Activated CD8-positive, alpha-beta memory T cell treated with anti-CD3 and anti-CD28 coated beads for 36 hours (primary cell): ENCODE results near the gene BTNL2. TPM values are rescaled to one million over a fixed set of nuclear protein-coding genes. Genes with fewer than 3 reads are reported as not detected.
"Not testable (repeated sequence)": the region's sequence is repeated elsewhere in the genome, so short reads cannot be mapped to it uniquely, and the experiment has no call there.

ENCODE experiments used
- CTCF ChIA-PET: fragments of 350-600 bp; sonication (Branson Sonifier 250); formaldehyde crosslinking; loops from one replicate; lab custom pipeline; 2021; ENCODE audit warnings: antibody characterized with exemption; lab: Charles Lee
- POLR2A ChIA-PET: fragments of 350-600 bp; sonication (Branson Sonifier 250); formaldehyde crosslinking; loops from one replicate; lab custom pipeline; 2021; ENCODE audit warnings: antibody characterized with exemption; lab: Charles Lee
- total RNA-seq, 2 experiments: library from RNA; stranded (reverse); gene quantifications; one replicate each; pipeline ENCODE4 v1.2.3, GENCODE V29; 2021

The BTNL2 gene, protein sequence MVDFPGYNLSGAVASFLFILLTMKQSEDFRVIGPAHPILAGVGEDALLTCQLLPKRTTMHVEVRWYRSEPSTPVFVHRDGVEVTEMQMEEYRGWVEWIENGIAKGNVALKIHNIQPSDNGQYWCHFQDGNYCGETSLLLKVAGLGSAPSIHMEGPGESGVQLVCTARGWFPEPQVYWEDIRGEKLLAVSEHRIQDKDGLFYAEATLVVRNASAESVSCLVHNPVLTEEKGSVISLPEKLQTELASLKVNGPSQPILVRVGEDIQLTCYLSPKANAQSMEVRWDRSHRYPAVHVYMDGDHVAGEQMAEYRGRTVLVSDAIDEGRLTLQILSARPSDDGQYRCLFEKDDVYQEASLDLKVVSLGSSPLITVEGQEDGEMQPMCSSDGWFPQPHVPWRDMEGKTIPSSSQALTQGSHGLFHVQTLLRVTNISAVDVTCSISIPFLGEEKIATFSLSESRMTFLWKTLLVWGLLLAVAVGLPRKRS
- not detected for total RNA-seq

GRCh38 chr6:32406857-32407256, at the start of gene BTNL2:
Gene BTNL2, minus strand, starts transcription at chr6:32407181. Its CDS starts 58 bp downstream, at chr6:32407123.
- POLR2A ChIA-PET = no interaction called here
- CTCF ChIA-PET = interaction anchor here (1.3 kb wide), 1 partner anchor 286 kb away, joined by 3 read pairs; no protein-coding TSS in a partner anchor

DNA sequence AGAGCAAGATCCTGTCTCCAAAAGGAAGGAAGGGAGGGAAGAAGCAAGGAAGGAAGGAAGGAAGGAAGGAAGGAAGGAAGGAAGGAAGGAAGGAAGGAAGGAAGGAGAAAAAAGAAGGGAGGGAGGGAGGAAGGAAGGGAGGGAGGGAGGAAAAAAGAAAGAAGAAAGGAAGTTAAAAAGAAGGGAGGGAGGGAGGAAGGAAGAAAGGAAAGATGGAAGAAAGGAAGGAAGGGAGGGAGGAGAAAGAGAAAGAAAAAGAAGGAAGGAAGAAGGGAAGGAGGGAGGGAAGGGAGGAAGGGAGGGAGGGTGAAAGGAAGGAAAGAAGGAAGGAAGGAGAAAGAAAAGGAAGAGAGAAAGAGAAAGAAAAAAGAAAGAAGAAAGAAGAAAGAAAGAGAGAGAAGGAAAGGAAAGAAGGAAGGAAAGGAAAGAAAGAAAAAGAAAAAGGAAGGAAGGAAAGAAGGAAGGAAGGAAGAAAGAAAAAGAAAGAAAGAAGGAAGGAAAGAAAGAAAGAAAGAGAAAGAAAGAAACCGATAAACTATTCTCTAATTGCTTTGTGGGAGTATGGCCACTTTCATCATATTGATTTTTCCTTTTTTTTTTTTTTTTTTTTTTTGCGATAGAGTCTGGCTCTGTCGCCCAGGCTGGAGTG, 42.2 kb upstream of the BTNL2 start:
- CTCF ChIA-PET = no interaction called here
- POLR2A ChIA-PET = no interaction called here

GRCh38 chr6:32447932-32448331, 41.0 kb upstream of the BTNL2 start:
- POLR2A ChIA-PET = no interaction called here
- CTCF ChIA-PET = no interaction called here

DNA sequence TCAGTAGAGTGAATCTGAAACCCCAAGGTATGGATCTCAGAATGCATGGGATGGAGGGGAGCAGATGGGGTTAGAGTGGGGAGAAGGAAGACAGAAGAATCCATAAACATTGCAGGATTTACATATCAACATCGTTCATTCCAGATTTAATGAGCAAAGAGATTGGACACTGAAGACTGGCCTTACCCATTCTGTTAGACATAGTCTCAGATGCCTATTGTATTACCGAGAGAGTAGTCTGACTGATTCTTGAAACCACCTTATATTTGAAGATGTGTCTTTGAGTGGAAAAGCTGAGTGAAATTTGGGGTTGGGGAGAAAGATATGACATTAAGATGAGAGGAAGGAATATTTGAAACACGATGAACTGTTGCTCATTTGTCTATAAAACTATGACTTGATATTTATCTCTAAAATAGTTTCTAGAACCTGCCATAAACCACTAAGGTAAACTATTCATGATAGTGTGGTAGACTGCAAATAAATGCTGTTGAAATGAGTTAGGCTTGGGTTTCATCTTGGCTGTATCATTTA, 38.4 kb upstream of the BTNL2 start:
- ChIA-PET CTCF (no interaction called here), POLR2A (no interaction called here)

- ChIA-PET POLR2A (no interaction called here), CTCF (no interaction called here)
These were observed 37.5 kb upstream of the BTNL2 start for GRCh38 chr6:32444433-32444832.

DNA sequence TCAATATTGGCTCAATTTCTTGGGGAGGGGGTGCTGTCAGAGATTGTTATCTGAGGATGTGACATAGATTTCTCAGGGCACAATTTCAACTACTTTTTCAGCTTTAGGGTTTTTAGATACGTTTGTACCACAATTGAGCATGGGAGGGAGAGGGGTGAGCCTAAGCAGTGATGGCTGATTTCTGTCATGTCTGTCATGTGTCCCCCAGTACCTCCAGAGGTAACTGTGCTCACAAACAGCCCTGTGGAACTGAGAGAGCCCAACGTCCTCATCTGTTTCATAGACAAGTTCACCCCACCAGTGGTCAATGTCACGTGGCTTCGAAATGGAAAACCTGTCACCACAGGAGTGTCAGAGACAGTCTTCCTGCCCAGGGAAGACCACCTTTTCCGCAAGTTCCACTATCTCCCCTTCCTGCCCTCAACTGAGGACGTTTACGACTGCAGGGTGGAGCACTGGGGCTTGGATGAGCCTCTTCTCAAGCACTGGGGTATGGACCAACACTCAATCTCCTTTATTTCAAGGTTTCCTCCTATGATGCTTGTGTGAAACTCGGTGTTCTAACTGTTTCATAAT, 36.1 kb upstream of the BTNL2 start:
- POLR2A ChIA-PET = no interaction called here
- CTCF ChIA-PET = no interaction called here

DNA sequence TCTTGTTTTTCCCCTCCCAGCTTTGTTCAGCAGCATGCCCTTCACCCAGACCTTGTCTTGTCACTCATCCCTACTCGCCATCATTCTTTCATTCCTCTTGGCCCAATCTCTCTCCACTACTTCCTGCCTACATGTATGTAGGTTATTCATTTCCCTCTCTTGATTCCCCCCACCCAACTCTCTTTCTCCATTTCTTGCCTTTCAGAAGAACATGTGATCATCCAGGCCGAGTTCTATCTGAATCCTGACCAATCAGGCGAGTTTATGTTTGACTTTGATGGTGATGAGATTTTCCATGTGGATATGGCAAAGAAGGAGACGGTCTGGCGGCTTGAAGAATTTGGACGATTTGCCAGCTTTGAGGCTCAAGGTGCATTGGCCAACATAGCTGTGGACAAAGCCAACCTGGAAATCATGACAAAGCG, 35.3 kb upstream of the BTNL2 start:
- ChIA-PET POLR2A (no interaction called here), CTCF (no interaction called here)

DNA sequence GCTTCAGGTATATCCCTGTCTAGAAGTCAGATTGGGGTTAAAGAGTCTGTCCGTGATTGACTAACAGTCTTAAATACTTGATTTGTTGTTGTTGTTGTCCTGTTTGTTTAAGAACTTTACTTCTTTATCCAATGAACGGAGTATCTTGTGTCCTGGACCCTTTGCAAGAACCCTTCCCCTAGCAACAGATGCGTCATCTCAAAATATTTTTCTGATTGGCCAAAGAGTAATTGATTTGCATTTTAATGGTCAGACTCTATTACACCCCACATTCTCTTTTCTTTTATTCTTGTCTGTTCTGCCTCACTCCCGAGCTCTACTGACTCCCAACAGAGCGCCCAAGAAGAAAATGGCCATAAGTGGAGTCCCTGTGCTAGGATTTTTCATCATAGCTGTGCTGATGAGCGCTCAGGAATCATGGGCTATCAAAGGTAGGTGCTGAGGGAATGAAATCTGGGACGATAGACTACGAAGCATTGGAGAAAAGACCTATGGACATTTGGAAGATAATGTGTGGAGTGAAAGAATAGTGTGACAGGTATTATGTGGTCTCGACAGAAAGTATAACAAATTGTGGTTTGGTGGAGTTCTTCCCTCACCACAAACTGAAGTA, 32.7 kb upstream of the BTNL2 start, which contains the start of gene HLA-DRA:
HLA-DRA (plus strand) TSS at position 286 of the 613 bp plus-strand sequence; CDS start at position 350, 64 bp downstream.
- ChIA-PET CTCF (interaction anchor here (0.9 to 1.1 kb wide), 3 partner anchors 16 to 170 kb away, joined by 3 to 5 read pairs (median 4); no protein-coding TSS in a partner anchor), POLR2A (no interaction called here)

GRCh38 chr6:32439139-32439538, 32.2 kb upstream of the BTNL2 start:
- ChIA-PET CTCF (interaction anchor here (0.9 to 1.1 kb wide), 3 partner anchors 15 to 170 kb away, joined by 3 to 5 read pairs (median 4); no protein-coding TSS in a partner anchor), POLR2A (no interaction called here)

DNA sequence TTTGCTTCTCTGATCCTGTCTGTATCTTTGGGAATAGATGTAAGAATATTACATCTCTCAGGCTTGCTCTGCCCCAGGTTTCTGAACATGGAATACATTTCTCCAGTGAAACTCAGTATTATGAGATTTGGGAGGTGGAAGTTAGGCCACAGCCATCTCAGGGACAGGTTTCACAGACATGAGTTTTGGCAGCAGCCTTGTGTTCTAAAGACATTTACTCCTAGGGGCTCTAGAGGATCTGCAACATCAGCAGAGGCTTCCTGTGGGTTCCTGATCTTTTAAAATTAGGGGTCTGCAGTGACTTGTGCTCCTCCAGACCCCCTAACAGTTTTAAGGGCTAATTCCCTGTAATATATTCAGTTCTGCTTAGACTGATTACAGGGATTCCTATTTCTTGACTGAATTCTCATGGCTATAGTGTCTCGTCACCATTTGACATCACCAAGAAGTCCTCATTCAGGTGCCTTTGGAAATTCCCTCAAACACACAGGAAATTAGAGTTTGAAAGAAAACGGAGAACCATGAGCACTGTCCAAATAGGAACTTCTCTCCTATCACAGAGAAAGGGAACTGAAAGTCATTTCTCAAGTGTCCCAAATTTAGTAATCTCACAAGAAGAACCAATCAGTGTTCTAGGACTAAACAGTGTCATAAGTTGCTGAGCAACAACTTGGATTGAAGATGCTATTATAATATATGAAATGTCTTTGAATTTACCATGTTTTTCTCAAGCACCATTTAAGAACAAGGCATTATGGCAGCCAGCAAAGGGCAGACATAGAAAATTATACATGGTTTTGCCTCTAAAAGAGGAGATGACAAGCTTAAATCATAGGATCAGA, 30.2 kb upstream of the BTNL2 start:
- POLR2A ChIA-PET = no interaction called here
- CTCF ChIA-PET = no interaction called here

DNA sequence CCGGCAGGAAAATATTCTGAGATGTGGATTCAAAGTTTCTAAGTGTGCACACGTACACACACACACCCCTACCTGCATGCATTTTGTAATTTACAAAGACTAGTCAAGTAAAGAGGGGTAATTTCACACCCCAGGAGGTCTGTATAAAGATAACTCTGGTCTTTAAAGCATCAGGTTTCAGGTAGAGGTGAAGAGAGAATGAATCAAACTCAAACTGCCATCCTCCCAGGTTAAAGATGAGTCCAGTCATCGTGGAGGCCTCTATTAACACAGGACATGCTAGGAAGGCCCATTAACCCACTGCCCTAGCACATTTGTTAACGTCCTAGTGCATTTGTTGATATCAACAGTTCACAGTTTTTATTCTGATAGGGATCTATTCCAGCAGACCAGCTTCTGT, 29.2 kb upstream of the BTNL2 start:
- ChIA-PET POLR2A (no interaction called here), CTCF (interaction anchor here (1.0 kb wide), 1 partner anchor 264 kb away, joined by 4 read pairs; no protein-coding TSS in a partner anchor)

DNA sequence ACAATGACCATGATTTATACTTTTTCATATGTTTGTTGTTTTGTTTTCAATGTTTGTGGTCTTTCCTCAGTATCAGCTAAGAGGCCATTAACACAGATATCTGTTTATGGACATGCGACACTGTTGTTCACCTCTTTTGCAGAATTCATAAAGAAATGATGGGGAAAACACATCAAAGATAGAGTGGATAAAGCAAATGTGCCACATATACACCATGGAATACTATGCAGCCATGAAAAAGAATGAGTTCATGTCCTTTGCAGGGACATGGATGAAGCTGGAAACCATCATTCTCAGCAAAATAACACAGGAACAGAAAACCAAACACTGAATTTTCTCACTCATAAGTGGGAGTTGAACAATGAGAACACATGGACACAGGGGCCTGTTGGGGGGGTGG, 27.0 kb upstream of the BTNL2 start:
- CTCF ChIA-PET, POLR2A ChIA-PET: not testable (repeated sequence)

DNA sequence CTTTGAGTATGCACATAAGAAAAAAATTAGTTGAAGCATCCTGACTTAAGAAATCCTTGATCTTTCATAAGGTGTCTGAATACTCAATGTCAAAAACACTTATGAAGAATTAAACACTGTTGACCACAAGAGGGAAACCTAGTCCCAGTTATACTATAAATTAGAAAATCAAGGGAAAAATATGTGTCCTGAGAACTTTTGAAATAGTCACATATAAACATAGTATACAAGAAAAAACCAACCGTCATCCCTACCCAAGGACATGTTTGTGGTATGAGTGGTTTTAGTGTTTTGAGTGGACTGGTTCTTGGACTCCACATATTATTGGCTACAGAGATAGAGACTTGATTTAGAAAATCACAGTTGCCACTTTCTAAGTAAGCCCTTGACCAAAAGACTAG, 25.1 kb upstream of the BTNL2 start:
- ChIA-PET POLR2A (no interaction called here), CTCF (interaction anchor here (0.9 to 1.0 kb wide), 2 partner anchors 40 to 268 kb away, joined by 3 to 6 read pairs; no protein-coding TSS in a partner anchor)

DNA sequence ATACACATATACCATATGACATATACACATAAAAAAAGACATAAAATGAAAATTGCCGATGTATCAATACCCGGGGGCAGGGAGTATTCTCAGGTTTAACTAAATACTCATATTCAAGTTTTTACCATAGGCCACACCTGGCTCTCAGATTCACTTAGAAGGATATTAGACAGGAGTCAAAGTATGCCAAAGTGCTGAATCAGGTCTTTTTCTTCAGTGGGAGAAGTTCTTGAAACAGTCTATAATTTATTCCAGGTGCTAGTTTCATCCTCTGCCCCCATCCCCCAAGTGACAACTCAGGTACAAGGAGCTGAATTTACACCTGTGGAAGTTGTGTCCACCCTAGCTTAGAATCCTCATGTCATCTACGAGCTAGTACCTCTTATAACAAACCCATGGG, 24.2 kb upstream of the BTNL2 start:
- CTCF ChIA-PET = no interaction called here
- POLR2A ChIA-PET = no interaction called here

- CTCF ChIA-PET = no interaction called here
- POLR2A ChIA-PET = no interaction called here
These were observed 23.2 kb upstream of the BTNL2 start for GRCh38 chr6:32430179-32430578.

DNA sequence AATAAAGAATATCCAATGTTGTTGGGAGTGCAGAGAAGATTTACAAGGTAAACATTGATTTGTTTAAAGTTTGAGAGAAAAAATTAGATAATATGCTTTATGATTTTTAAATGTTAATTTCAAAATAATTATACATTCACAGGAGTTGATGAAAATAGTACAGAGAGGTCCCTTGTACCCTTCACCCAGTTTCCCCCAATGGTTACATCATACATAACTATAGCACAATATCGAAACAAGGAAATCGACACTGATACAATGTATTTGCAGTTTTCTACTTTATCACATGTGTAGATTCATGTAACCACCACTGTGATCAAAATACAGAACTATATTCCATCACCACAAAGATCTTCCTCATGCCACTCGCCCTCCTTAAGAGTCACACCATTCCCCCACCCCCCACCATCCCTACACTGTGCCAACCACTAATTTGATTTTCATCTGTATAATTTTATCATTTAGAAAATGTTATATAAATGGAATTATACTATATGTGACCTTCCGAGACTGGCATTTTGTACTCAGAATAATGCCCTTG, 21.0 kb upstream of the BTNL2 start:
- CTCF ChIA-PET = no interaction called here
- POLR2A ChIA-PET = no interaction called here

DNA sequence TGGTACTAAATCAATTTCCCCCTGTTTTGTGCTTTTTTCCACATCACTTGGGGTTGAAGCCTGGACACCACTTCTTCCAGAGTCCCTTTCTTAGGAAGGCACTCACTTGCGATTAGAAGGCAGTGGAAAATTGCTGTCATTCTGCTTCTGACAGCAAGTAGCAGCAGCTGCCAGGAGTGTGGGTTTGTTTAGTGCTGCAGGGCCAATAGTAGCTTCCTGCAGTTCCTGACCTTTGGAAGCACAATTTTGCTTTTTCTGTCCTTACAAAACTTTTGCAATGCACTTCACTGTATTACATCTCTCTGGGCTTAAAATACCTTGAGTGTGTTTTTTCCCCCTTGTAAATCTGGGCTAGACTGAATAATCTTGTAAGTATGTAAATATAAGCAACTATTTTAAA, 20.2 kb upstream of the BTNL2 start:
- ChIA-PET POLR2A (no interaction called here), CTCF (no interaction called here)

GRCh38 chr6:32426338-32426737, 19.4 kb upstream of the BTNL2 start:
- ChIA-PET POLR2A (no interaction called here), CTCF (interaction anchor here (0.7 to 2.8 kb wide), 3 partner anchors 13 to 512 kb away, joined by 3 to 11 read pairs (median 4); no protein-coding TSS in a partner anchor)
